HepG2 (cell line): ENCODE measurements around the gene DMBT1. TPM values are rescaled to one million over a fixed set of nuclear protein-coding genes. Genes with fewer than 3 reads are reported as not detected.

ENCODE experiments used
- ATAC-seq: fragments of 200-7000 bp; cut with Tn5 transposase; 3 replicates; pipeline ENCODE4 v1.9.1; 2020; ENCODE audit warnings: mild to moderate bottlenecking, moderate library complexity
- BruUV-seq: library from RNA; stranded (reverse); fragments of 400-500 nt; replicated peaks from 2 replicates; lab custom pipeline; 2021; lab: Mats Ljungman, UMichigan
- CTCF ChIA-PET: fragments of 300-600 bp; formaldehyde crosslinking; extraction: SDS; loops from one replicate; lab custom pipeline; 2021; ENCODE audit warnings: low total read pairs, inconsistent platforms, low intra/inter-chr PET ratio; lab: Yijun Ruan, JAX
- POLR2A ChIA-PET: fragments of 350-600 bp; sonication (Branson Sonifier 250); formaldehyde crosslinking; loops from one replicate; lab custom pipeline; 2020; ENCODE audit warnings: antibody characterized with exemption, inconsistent platforms; lab: Yijun Ruan, JAX
- DNase-seq: peaks from one replicate; pipeline ENCODE4 v3.0.0-alpha.2; 2015; ENCODE audit warnings: low spot score
- FAIRE-seq: peaks from 3 replicates; lab custom pipeline; 2011; peaks lifted over from hg19 to GRCh38; lab: Jason Lieb, UNC
- H2AFZ ChIP-seq: one replicate; pipeline ENCODE4 v1.6.1; 2011; ENCODE audit warnings: low read length, inconsistent platforms
- H3K27ac ChIP-seq: fragments of 300-600 bp; 3 replicates; pipeline ENCODE4 v1.8.0; 2011; ENCODE audit warnings: mixed run types, mild to moderate bottlenecking, mixed read lengths, low read length, inconsistent platforms; ENCODE audit not compliant: insufficient read depth; ENCODE audit errors: extremely low read length
- H3K27me3 ChIP-seq, 2 experiments: fragments of 200-600 bp in 1 of 2; 2 replicates in 1 of 2; 3 replicates in 1 of 2; pipeline versions ENCODE4 v1.6.0 to v1.8.0; 2011; ENCODE audit warnings: low read length in 2 of 2, mild to moderate bottlenecking in 2 of 2, moderate library complexity in 2 of 2, inconsistent platforms in 1 of 2; ENCODE audit not compliant: insufficient read depth in 2 of 2, control insufficient read depth in 1 of 2
- H3K36me3 ChIP-seq, 2 experiments: fragments of 200-600 bp in 1 of 2; replicated peaks in 1 of 2; 2 replicates in 1 of 2; 3 replicates in 1 of 2; pipeline versions ENCODE4 v1.5.1 to v1.8.0; 2011; ENCODE audit warnings: low read length in 2 of 2, inconsistent platforms in 1 of 2; ENCODE audit not compliant: insufficient read depth in 2 of 2, control insufficient read depth in 1 of 2
- H3K4me1 ChIP-seq: 2 replicates; pipeline ENCODE4 v1.5.1; 2012; ENCODE audit warnings: low read length, inconsistent platforms; ENCODE audit not compliant: insufficient read depth
- H3K4me2 ChIP-seq: 2 replicates; pipeline ENCODE4 v1.6.0; 2011; ENCODE audit warnings: low read depth, low read length, inconsistent platforms
- H3K4me3 ChIP-seq, 3 experiments: fragments of 200-600 bp in 1 of 3; sonication (generic), shearing (Covaris generic) in 1 of 3; replicated peaks in 1 of 3; 2 replicates each; pipeline ENCODE4 v1.5.1; 2011 to 2016; ENCODE audit warnings: low read length in 3 of 3, inconsistent platforms in 2 of 3, low read depth in 2 of 3, mild to moderate bottlenecking in 2 of 3, control low read depth in 1 of 3, mixed read lengths in 1 of 3; ENCODE audit not compliant: insufficient read depth in 1 of 3
- H3K79me2 ChIP-seq: one replicate; pipeline ENCODE4 v1.6.1; 2011; ENCODE audit warnings: low read length, inconsistent platforms; ENCODE audit not compliant: insufficient read depth
- H3K9ac ChIP-seq: 2 replicates; pipeline ENCODE4 v1.6.0; 2011; ENCODE audit warnings: mild to moderate bottlenecking, low read depth, low read length, inconsistent platforms; ENCODE audit not compliant: insufficient read depth
- H3K9me3 ChIP-seq: 2 replicates; pipeline ENCODE4 v1.5.1; 2012; ENCODE audit warnings: mild to moderate bottlenecking, low read length
- H4K20me1 ChIP-seq: 2 replicates; pipeline ENCODE4 v1.6.0; 2011; ENCODE audit warnings: inconsistent platforms, mild to moderate bottlenecking, low read length, moderate library complexity; ENCODE audit not compliant: insufficient read depth
- ARID4A ChIP-seq: sonication (generic); formaldehyde crosslinking; IDR thresholded peaks from 2 replicates; pipeline ENCODE4 v1.5.0; 2020; ENCODE audit warnings: mild to moderate bottlenecking, missing genetic modification reagents, borderline replicate concordance
- ARID5B ChIP-seq: IDR thresholded peaks from 2 replicates; pipeline ENCODE4 v1.4.0; 2020; ENCODE audit warnings: mild to moderate bottlenecking, missing genetic modification reagents
- ETS1 ChIP-seq: sonication (generic); formaldehyde crosslinking; IDR thresholded peaks from 2 replicates; pipeline ENCODE4 v1.4.0; 2020; ENCODE audit warnings: missing genetic modification reagents
- KLF16 ChIP-seq, 2 experiments: sonication (generic) in 1 of 2; formaldehyde crosslinking in 1 of 2; IDR thresholded peaks; 2 replicates each; pipeline versions ENCODE4 v1.6.1 to v1.8.0; 2016 to 2023; ENCODE audit warnings: missing genetic modification reagents in 2 of 2, missing compliant biosample characterization in 1 of 2
- MNT ChIP-seq: fragments of 450-650 bp; IDR thresholded peaks from 2 replicates; pipeline ENCODE4 v1.6.1; 2016
- WGBS: methylation state at CpG from one replicate; pipeline ENCODE4 v1.1.6; 2017; ENCODE audit warnings: low lambda C conversion rate; 5-methylcytosine and 5-hydroxymethylcytosine counted together
- in situ Hi-C: cut with HindIII; loops from 2 replicates; pipeline ENCODE4 v1.10.0; 2017; ENCODE audit warnings: low pct_unique_long_range_greater_than_20kb; ENCODE audit not compliant: extremely low pct_ligation_motif_present
- intact Hi-C: fragments of 100-400 bp; cut with micrococcal nuclease; formaldehyde crosslinking; loops from one replicate; pipeline ENCODE4 v1.10.0; 2022; ENCODE audit not compliant: unreplicated experiment
- polyA plus RNA-seq, 8 experiments: library from polyadenylated mRNA; depleted of rRNA in 3 of 8; stranded (reverse) in 7 of 8; unstranded in 1 of 8; fragments of >200 nt; fragmentation: Illumina TruSeq in 4 of 8; extraction: Trizol in 4 of 8; gene quantifications; 2 replicates each; pipeline versions ENCODE4 v1.2.1 to v1.2.3, GENCODE V29; 2011 to 2016; ENCODE audit warnings: low read depth in 4 of 8, missing spikeins in 1 of 8, mixed read lengths in 1 of 8; ENCODE audit not compliant: insufficient read depth in 1 of 8
- total RNA-seq, 5 experiments: library from RNA; depleted of rRNA; stranded (reverse); fragments of >200 nt; fragmentation: Illumina TruSeq; extraction: Trizol; gene quantifications; 2 replicates each; pipeline ENCODE4 v1.2.3, GENCODE V29; 2016; ENCODE audit warnings: low read depth in 1 of 5

DMBT1 gene
- total and polyA plus RNA-seq, 2 of the 13 experiments (the other 11 are each of a cell fraction or from before 2014, with no cell fraction given) = not detected

- intact Hi-C loops = no loop called here
- Histone ChIP-seq H3K4me3 (no peak overlapping the region), H3K79me2 (no peaks in the 10 kb centered on the region), H4K20me1 (no peaks in the 10 kb centered on the region), H3K36me3 (no peaks in the 10 kb centered on the region), H3K4me2 (no peak overlapping the region), H2AFZ (no peak overlapping the region), H3K9ac (no peak overlapping the region), H3K27ac (no peak overlapping the region), H3K27me3 (peaks cover 0 to 7% of the 10 kb centered on the region in 2 experiments; a peak in 2 of 5 replicates), H3K9me3 (no peaks in the 10 kb centered on the region), H3K4me1 (no peaks in the 10 kb centered on the region)
- no peak for FAIRE-seq
- TF ChIP-seq ARID5B (no peak), MNT (peak; percentile 96)
- 60% methylated on average over 7 of the region's 9 CpGs for WGBS
- ChIA-PET POLR2A (no interaction called here), CTCF (no interaction called here)
- ATAC-seq = no peak
- DNase-seq = no peak
- in situ Hi-C loops = no loop called here
- no TSS peak for BruUV-seq
Observed at GRCh38 chr10:122550427-122550826, 10.1 kb upstream of the DMBT1 start.

GRCh38 chr10:122550983-122551382 lies 9.6 kb upstream of the DMBT1 start:
- 52% methylated on average over 3 of the region's 3 CpGs for WGBS
- DNase-seq (no peak), FAIRE-seq (no peak), ATAC-seq (no peak)
- no peak overlapping the region for H3K27ac ChIP-seq
- H3K27me3 ChIP-seq = peaks cover 0 to 7% of the 10 kb centered on the region in 2 experiments; a peak in 2 of 5 replicates
- H3K79me2 ChIP-seq = no peaks in the 10 kb centered on the region
- no peak overlapping the region for H3K4me2 ChIP-seq
- no peak overlapping the region for H3K4me3 ChIP-seq
- H3K36me3 ChIP-seq = no peaks in the 10 kb centered on the region
- no peaks in the 10 kb centered on the region for H4K20me1 ChIP-seq
- intact Hi-C loops (no loop called here), in situ Hi-C loops (no loop called here)
- POLR2A ChIA-PET = no interaction called here
- no TSS peak for BruUV-seq
- no peak overlapping the region for H3K9ac ChIP-seq
- CTCF ChIA-PET = no interaction called here
- no peak overlapping the region for H2AFZ ChIP-seq
- no peaks in the 10 kb centered on the region for H3K4me1 ChIP-seq
- H3K9me3 ChIP-seq = no peaks in the 10 kb centered on the region
- TF ChIP-seq KLF16 (CRISPR knock-in tag; IDR thresholded peaks at IDR 0.05) (no peak), ARID4A (CRISPR knock-in tag) (no peak), ETS1 (CRISPR knock-in tag) (no peak)
